Activated naive CD4-positive, alpha-beta T cell treated with anti-CD3 and anti-CD28 coated beads for 36 hours (primary cell): ENCODE data around the gene TRAPPC2L. TPM values are rescaled to one million over a fixed set of nuclear protein-coding genes. Genes with fewer than 3 reads are reported as not detected.
"Not testable (repeated sequence)": the region's sequence is repeated elsewhere in the genome, so short reads cannot be mapped to it uniquely, and the experiment has no call there.

Source experiments
- CTCF ChIA-PET: fragments of 350-600 bp; sonication (Branson Sonifier 250); formaldehyde crosslinking; loops from one replicate; lab custom pipeline; 2021; ENCODE audit warnings: antibody characterized with exemption; lab: Charles Lee
- DNase-seq: peaks from one replicate; pipeline ENCODE4 v3.0.0-alpha.2; 2020
- H3K27ac Mint-ChIP-seq: one replicate; pipeline ENCODE4 v1.8.0; 2021; ENCODE audit warnings: mild to moderate bottlenecking, mixed read lengths
- H3K27me3 Mint-ChIP-seq: one replicate; pipeline ENCODE4 v1.8.0; 2021; ENCODE audit warnings: low read depth, mixed read lengths
- H3K36me3 Mint-ChIP-seq: one replicate; pipeline ENCODE4 v1.8.0; 2021; ENCODE audit warnings: low read depth, mixed read lengths
- H3K4me1 Mint-ChIP-seq: one replicate; pipeline ENCODE4 v1.8.0; 2021; ENCODE audit warnings: low read depth, mixed read lengths
- H3K4me3 Mint-ChIP-seq: one replicate; pipeline ENCODE4 v1.8.0; 2021; ENCODE audit warnings: mild to moderate bottlenecking, moderate library complexity, mixed read lengths
- H3K9me3 Mint-ChIP-seq: one replicate; pipeline ENCODE4 v1.8.0; 2021; ENCODE audit warnings: mixed read lengths
- intact Hi-C: fragments of 100-400 bp; cut with micrococcal nuclease; formaldehyde crosslinking; loops from one replicate; pipeline ENCODE4 v1.15.1; 2023
- total RNA-seq, 2 experiments: library from RNA; stranded (reverse); gene quantifications; one replicate each; pipeline ENCODE4 v1.2.3, GENCODE V29; 2021

TRAPPC2L gene
- total RNA-seq, 2 experiments from 2014 or later = 57.7 to 66.1 TPM

GRCh38 chr16:88821168-88821850 lies 35.6 kb upstream of the TRAPPC2L start:
- CTCF ChIA-PET = no interaction called here

GRCh38 chr16:88822281-88823040 lies 34.5 kb upstream of the TRAPPC2L start:
- Mint-ChIP-seq H3K4me1 (no peaks in the 10 kb centered on the region), H3K9me3 (no peaks in the 10 kb centered on the region), H3K4me3 (no peak overlapping the region), H3K36me3 (no peaks in the 10 kb centered on the region), H3K27ac (no peak overlapping the region), H3K27me3 (no peaks in the 10 kb centered on the region)
- intact Hi-C loops = no loop called here
- CTCF ChIA-PET = no interaction called here
- DNase-seq = no peak

More at GRCh38 chr16:88821168-88821850, 35.6 kb upstream of the TRAPPC2L start:
- no peaks in the 10 kb centered on the region for H3K9me3 Mint-ChIP-seq
- no peaks in the 10 kb centered on the region for H3K27me3 Mint-ChIP-seq
- DNase-seq = no peak
- no peak overlapping the region for H3K4me3 Mint-ChIP-seq
- H3K4me1 Mint-ChIP-seq = no peaks in the 10 kb centered on the region
- H3K36me3 Mint-ChIP-seq = no peaks in the 10 kb centered on the region
- no peak overlapping the region for H3K27ac Mint-ChIP-seq
- intact Hi-C loops = no loop called here

DNA sequence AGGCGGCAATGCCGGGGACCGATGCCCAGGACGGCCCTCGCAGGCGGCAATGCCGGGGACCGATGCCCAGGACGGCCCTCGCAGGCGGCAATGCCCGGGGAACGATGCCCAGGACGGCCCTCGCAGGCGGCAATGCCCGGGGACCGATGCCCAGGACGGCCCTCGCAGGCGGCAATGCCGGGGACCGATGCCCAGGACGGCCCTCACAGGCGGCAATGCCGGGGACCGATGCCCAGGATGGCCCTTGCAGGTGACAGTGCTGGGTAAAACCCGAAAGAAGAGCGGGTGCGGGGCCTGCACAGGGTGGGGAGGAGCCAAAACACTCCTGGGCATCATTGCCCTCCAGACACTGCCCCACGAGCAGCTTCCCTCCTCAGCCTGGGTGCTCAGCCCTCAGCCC lies 33.3 kb upstream of the TRAPPC2L start:
- H3K4me1 Mint-ChIP-seq, H3K36me3 Mint-ChIP-seq, H3K27ac Mint-ChIP-seq, H3K4me3 Mint-ChIP-seq, intact Hi-C loops, CTCF ChIA-PET, DNase-seq, H3K27me3 Mint-ChIP-seq, H3K9me3 Mint-ChIP-seq: not testable (repeated sequence)

GRCh38 chr16:88824256-88825077 lies 32.5 kb upstream of the TRAPPC2L start:
- H3K9me3 Mint-ChIP-seq = no peaks in the 10 kb centered on the region
- DNase-seq = no peak
- H3K4me3 Mint-ChIP-seq = no peak overlapping the region
- no peaks in the 10 kb centered on the region for H3K36me3 Mint-ChIP-seq
- H3K27me3 Mint-ChIP-seq = no peaks in the 10 kb centered on the region
- H3K27ac Mint-ChIP-seq = no peak overlapping the region
- CTCF ChIA-PET = no interaction called here
- intact Hi-C loops = no loop called here
- no peaks in the 10 kb centered on the region for H3K4me1 Mint-ChIP-seq

- Mint-ChIP-seq H3K27me3 (no peaks in the 10 kb centered on the region), H3K36me3 (no peaks in the 10 kb centered on the region), H3K9me3 (no peaks in the 10 kb centered on the region), H3K27ac (no peak overlapping the region), H3K4me1 (no peaks in the 10 kb centered on the region), H3K4me3 (no peak overlapping the region)
- DNase-seq = no peak
- CTCF ChIA-PET = no interaction called here
- intact Hi-C loops = no loop called here
Observed at GRCh38 chr16:88825146-88825545, 31.8 kb upstream of the TRAPPC2L start.

DNA sequence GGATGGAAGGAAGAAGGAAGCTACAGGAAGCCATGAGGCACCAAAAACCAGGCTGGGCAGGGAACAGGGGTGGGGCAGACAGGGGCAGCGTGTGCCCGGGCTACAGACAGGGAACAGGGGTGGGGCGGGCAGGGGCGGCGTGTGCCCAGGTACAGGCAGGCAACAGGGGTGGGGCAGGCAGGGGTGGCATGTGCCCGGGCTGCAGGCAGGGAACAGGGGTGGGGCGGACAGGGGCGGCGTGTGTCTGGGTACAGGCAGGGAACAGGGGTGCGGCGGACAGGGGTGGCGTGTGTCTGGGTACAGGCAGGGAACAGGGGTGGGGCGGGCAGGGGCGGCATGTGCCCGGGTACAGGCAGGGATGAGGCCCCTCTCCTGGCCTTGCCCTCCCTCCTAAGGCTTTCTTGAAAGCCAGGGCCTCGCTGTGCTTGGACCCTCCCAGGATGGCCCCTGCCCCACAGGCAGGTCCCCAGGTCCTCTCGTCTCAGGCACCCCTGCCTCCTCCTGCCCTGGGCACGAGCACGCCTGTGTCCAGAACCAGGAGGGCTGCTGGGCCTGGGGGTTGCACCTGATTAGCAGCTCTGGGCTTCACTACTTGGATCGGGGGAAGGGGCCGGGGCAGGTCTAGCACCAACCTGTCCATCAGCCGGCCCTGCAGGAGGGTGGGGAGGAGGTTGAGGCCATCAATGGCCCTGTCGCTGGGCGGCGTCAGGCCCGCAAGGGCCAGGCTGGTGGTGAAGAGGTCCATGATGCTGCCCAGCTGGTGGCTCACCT lies 30.7 kb upstream of the TRAPPC2L start:
- CTCF ChIA-PET = no interaction called here

DNA sequence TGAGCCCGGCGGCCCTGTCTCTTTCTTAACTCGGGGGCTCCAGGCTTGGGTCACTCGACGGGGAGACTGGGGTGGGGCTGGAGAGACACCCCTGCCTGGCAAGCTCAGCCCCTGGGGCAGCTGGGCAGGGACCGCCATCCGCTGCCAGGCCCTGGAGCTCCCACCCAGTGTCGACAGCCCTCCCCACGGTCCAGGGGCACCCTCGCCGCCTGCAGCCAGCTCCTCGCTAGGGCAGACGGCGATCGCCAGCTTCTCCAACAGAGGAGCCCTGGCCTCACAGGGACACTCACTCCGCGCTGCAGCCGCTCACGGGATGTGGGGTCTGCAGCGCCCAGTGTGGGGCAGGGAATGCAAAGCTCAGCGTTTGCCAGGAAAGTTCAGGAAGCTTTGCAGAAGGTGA lies 29.2 kb upstream of the TRAPPC2L start:
- Mint-ChIP-seq H3K4me1 (no peaks in the 10 kb centered on the region), H3K4me3 (no peak overlapping the region), H3K27me3 (no peaks in the 10 kb centered on the region), H3K9me3 (no peaks in the 10 kb centered on the region), H3K36me3 (no peaks in the 10 kb centered on the region), H3K27ac (no peak overlapping the region)
- DNase-seq = no peak
- CTCF ChIA-PET = no interaction called here
- intact Hi-C loops = no loop called here

More for the DNA sequence above, 30.7 kb upstream of the TRAPPC2L start:
- intact Hi-C loops = no loop called here
- Mint-ChIP-seq H3K27ac (no peak overlapping the region), H3K4me1 (no peaks in the 10 kb centered on the region), H3K27me3 (no peaks in the 10 kb centered on the region), H3K36me3 (no peaks in the 10 kb centered on the region), H3K4me3 (no peak overlapping the region), H3K9me3 (no peaks in the 10 kb centered on the region)
- no peak for DNase-seq

- intact Hi-C loops = no loop called here
- Mint-ChIP-seq H3K36me3 (no peaks in the 10 kb centered on the region), H3K27ac (no peak overlapping the region), H3K4me3 (no peak overlapping the region), H3K9me3 (no peaks in the 10 kb centered on the region), H3K27me3 (no peaks in the 10 kb centered on the region), H3K4me1 (no peaks in the 10 kb centered on the region)
- CTCF ChIA-PET = interaction anchor here (0.6 kb wide), 1 partner anchor 81 kb away, joined by 3 read pairs; no protein-coding TSS in a partner anchor
- DNase-seq = no peak
Observed at GRCh38 chr16:88828711-88829110, 28.2 kb upstream of the TRAPPC2L start.

GRCh38 chr16:88830258-88830657 lies 26.7 kb upstream of the TRAPPC2L start:
- intact Hi-C loops = no loop called here
- DNase-seq = no peak
- no peak overlapping the region for H3K4me3 Mint-ChIP-seq
- H3K4me1 Mint-ChIP-seq = no peaks in the 10 kb centered on the region
- no peaks in the 10 kb centered on the region for H3K36me3 Mint-ChIP-seq
- H3K27ac Mint-ChIP-seq = no peak overlapping the region
- CTCF ChIA-PET = no interaction called here
- no peaks in the 10 kb centered on the region for H3K27me3 Mint-ChIP-seq
- H3K9me3 Mint-ChIP-seq = no peaks in the 10 kb centered on the region

DNA sequence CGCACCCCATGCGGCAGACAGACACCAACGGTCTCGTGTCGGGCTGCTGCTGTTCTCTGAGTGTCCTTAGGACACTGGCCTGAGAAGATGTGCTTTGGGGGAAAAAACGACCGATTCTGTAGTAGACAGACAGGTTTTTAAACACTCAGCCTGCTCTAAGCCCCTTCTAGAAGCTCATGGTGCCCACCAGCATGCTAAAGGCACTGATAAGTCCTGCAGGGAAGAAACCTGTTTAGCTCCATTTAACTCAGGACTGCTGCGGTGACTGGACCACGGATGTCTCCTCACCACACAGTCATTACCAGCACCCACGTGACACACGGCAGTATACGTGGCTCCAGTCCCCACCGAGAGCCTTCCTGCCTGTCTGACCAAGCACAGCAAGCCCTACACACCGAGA lies 26.1 kb upstream of the TRAPPC2L start:
- no peak for DNase-seq
- Mint-ChIP-seq H3K9me3 (no peaks in the 10 kb centered on the region), H3K36me3 (no peaks in the 10 kb centered on the region), H3K4me1 (no peaks in the 10 kb centered on the region), H3K4me3 (no peak overlapping the region), H3K27me3 (no peaks in the 10 kb centered on the region), H3K27ac (no peak overlapping the region)
- intact Hi-C loops = no loop called here
- CTCF ChIA-PET = interaction anchor here (0.5 kb wide), 1 partner anchor 172 kb away, joined by 4 read pairs; no protein-coding TSS in a partner anchor

DNA sequence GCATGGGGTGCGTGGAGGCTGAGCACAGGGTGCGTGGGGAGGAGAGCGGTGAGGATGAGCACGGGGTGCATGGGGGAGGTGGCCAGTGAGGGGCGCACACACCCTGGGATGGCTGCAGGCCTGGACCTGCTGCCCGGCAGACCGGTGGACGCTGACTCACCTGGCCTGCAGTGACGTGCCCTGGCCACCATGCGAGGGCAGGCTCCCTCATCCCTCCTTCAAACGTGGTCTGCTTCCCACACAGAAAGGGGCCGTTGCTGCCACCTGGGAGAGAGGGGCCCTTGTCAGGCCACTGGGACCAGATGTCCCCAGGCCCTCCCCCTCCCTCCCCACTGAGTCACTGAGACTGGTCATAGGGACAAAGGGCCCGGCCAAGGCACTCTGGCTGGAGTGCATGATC lies 25.1 kb upstream of the TRAPPC2L start:
- H3K4me1 Mint-ChIP-seq = no peaks in the 10 kb centered on the region
- H3K27ac Mint-ChIP-seq = no peak overlapping the region
- CTCF ChIA-PET = no interaction called here

GRCh38 chr16:88833086-88833485 lies 23.8 kb upstream of the TRAPPC2L start:
- Mint-ChIP-seq H3K36me3 (no peaks in the 10 kb centered on the region), H3K9me3 (no peaks in the 10 kb centered on the region), H3K4me3 (no peak overlapping the region), H3K4me1 (no peaks in the 10 kb centered on the region), H3K27ac (no peak overlapping the region), H3K27me3 (no peaks in the 10 kb centered on the region)
- CTCF ChIA-PET = interaction anchor here (0.6 kb wide), 1 partner anchor 372 kb away, joined by 3 read pairs; no protein-coding TSS in a partner anchor
- intact Hi-C loops = no loop called here
- DNase-seq = no peak

More for the DNA sequence above, 25.1 kb upstream of the TRAPPC2L start:
- Mint-ChIP-seq H3K27me3 (no peaks in the 10 kb centered on the region), H3K4me3 (no peak overlapping the region), H3K36me3 (no peaks in the 10 kb centered on the region), H3K9me3 (no peaks in the 10 kb centered on the region)
- DNase-seq = no peak
- intact Hi-C loops = no loop called here
